HG03045 (cell line): Measurements from ENCODE around the gene LCT.
"Not testable (repeated sequence)": the region's sequence is repeated elsewhere in the genome, so short reads cannot be mapped to it uniquely, and the experiment has no call there.

Source experiments
- ATAC-seq: cut with Tn5 transposase; IDR thresholded peaks from one replicate; pipeline ENCODE4 v1.9.1; 2021; ENCODE audit warnings: mild to moderate bottlenecking, moderate library complexity; ENCODE audit not compliant: unreplicated experiment

LCT gene

GRCh38 chr2:135836596-135837270 lies at the start of gene LCT:
LCT (minus strand) TSS chr2:135837184; CDS start chr2:135837169, 15 bp downstream.
- no peak for ATAC-seq

- no peak for ATAC-seq
Observed at GRCh38 chr2:135885709-135886108, 48.7 kb upstream of the LCT start.

- no peak for ATAC-seq
Observed at GRCh38 chr2:135882415-135882814, 45.4 kb upstream of the LCT start.

GRCh38 chr2:135876770-135877169 lies 39.8 kb upstream of the LCT start:
- not testable (repeated sequence) for ATAC-seq

- peak; percentile 90 for ATAC-seq
Observed at GRCh38 chr2:135876066-135876711, 39.2 kb upstream of the LCT start, which contains the start of gene MCM6. MCM6 (minus strand) TSS chr2:135876443; CDS start chr2:135876365, 78 bp downstream.

- peak; percentile 62 for ATAC-seq
Observed at GRCh38 chr2:135875491-135876065, 38.6 kb upstream of the LCT start.

GRCh38 chr2:135874777-135875365 lies 37.9 kb upstream of the LCT start:
- ATAC-seq = no peak

GRCh38 chr2:135870571-135870970 lies 33.6 kb upstream of the LCT start:
- peak; percentile 82 for ATAC-seq

- no peak for ATAC-seq
Observed at GRCh38 chr2:135863233-135863632, 26.2 kb upstream of the LCT start.

- ATAC-seq = no peak
Observed at GRCh38 chr2:135862718-135863117, 25.7 kb upstream of the LCT start.

- ATAC-seq = no peak
Observed at GRCh38 chr2:135853401-135853800, 16.4 kb upstream of the LCT start.

- ATAC-seq = no peak
Observed at GRCh38 chr2:135851858-135852257, 14.9 kb upstream of the LCT start.

GRCh38 chr2:135850892-135851668 lies 14.1 kb upstream of the LCT start:
- no peak for ATAC-seq

GRCh38 chr2:135849087-135849486 lies 12.1 kb upstream of the LCT start:
- no peak for ATAC-seq

- no peak for ATAC-seq
Observed at GRCh38 chr2:135845997-135846396, 9.0 kb upstream of the LCT start.

GRCh38 chr2:135845257-135845656 lies 8.3 kb upstream of the LCT start:
- ATAC-seq = no peak

GRCh38 chr2:135844301-135844895 lies 7.4 kb upstream of the LCT start:
- ATAC-seq = no peak

GRCh38 chr2:135843671-135844070 lies 6.7 kb upstream of the LCT start:
- no peak for ATAC-seq

GRCh38 chr2:135840601-135841000 lies 3.6 kb upstream of the LCT start:
- ATAC-seq = no peak

- no peak for ATAC-seq
Observed at GRCh38 chr2:135839713-135840112, 2.7 kb upstream of the LCT start.

- ATAC-seq = no peak
Observed at GRCh38 chr2:135838502-135838901, 1.5 kb upstream of the LCT start.
